Astrocyte of the cerebellum (primary cell): ENCODE measurements around the gene CTPS1.

Source experiments
- DNase-seq: peaks from one replicate; pipeline ENCODE4 v3.0.0-alpha.2; 2011; ENCODE audit warnings: low read depth
- H3K4me3 ChIP-seq: 2 replicates; pipeline ENCODE4 v1.5.1; 2011; ENCODE audit warnings: mild to moderate bottlenecking, low read depth, low read length, moderate library complexity
- in situ Hi-C: cut with HindIII; loops from 2 replicates; pipeline ENCODE4 v1.10.0; 2017; ENCODE audit warnings: low sequenced_read_pairs
- TF ChIP-seq, protein P1 (sequence below): IDR thresholded peaks from 2 replicates; pipeline ENCODE4 v1.5.1; 2012; ENCODE audit warnings: low read length, low read depth, moderate library complexity, mild to moderate bottlenecking; ENCODE audit errors: missing control alignments

CTPS1 gene

DNA sequence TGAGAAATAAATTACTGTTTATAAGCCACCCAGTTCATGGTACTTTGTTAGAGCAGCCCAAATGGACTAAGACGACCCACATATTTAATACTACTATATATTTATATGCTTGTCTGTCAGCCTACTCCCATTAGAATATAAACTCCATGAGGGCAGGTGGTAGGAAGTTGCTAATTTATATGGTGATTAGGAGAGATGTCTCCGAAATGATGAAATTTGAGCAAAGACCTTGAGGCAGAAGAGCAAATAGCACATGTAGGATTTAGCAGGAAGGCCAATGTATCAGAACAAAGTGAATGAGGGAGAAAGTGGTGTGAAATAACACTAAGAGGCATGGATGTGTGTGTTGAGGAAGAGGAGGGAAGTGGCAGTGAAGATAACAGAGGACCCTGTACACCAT, 52.7 kb downstream of the CTPS1 start:
- in situ Hi-C loops, result loop anchor here (10.0 kb wide), 1 partner anchor 63 kb away; no protein-coding TSS in a partner anchor
- DNase-seq, result no peak
- TF ChIP-seq, protein P1, sequence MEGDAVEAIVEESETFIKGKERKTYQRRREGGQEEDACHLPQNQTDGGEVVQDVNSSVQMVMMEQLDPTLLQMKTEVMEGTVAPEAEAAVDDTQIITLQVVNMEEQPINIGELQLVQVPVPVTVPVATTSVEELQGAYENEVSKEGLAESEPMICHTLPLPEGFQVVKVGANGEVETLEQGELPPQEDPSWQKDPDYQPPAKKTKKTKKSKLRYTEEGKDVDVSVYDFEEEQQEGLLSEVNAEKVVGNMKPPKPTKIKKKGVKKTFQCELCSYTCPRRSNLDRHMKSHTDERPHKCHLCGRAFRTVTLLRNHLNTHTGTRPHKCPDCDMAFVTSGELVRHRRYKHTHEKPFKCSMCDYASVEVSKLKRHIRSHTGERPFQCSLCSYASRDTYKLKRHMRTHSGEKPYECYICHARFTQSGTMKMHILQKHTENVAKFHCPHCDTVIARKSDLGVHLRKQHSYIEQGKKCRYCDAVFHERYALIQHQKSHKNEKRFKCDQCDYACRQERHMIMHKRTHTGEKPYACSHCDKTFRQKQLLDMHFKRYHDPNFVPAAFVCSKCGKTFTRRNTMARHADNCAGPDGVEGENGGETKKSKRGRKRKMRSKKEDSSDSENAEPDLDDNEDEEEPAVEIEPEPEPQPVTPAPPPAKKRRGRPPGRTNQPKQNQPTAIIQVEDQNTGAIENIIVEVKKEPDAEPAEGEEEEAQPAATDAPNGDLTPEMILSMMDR, result no peak
- H3K4me3 ChIP-seq, result no peak overlapping the region

- no peak overlapping the region for H3K4me3 ChIP-seq
- no peak for DNase-seq
- TF ChIP-seq, protein P1, result no peak
- in situ Hi-C loops, result loop anchor here (10.0 kb wide), 1 partner anchor 62 kb away; no protein-coding TSS in a partner anchor
These were observed 53.8 kb downstream of the CTPS1 start for GRCh38 chr1:41033272-41033671.

GRCh38 chr1:41037116-41037903, 57.8 kb downstream of the CTPS1 start:
- TF ChIP-seq, protein P1, result no peak
- in situ Hi-C loops, result loop anchor here (10.0 kb wide), 1 partner anchor 57 kb away; no protein-coding TSS in a partner anchor
- no peak overlapping the region for H3K4me3 ChIP-seq
- no peak for DNase-seq

DNA sequence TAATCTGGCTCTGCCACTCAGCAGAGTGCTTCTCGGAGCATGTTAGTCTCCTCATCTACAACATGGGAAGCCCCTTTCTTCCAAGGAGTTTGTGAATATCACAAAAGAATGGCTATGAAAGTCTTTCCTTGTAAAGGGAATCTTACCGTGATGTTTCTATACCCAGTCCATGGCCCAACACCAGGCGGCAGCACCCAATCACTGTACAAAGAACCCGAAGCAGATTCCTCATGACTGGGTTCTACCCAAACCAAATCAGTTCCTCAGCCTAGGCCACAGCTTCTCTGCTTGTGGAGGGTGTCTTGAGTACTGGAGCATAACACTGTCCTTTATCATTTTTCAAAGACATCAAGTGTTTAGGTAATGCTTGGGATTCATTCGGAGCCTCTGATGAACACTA, 58.6 kb downstream of the CTPS1 start:
- in situ Hi-C loops, result loop anchor here (10.0 kb wide), 1 partner anchor 57 kb away; no protein-coding TSS in a partner anchor
- no peak for DNase-seq
- TF ChIP-seq, protein P1, result peak; percentile 35
- no peak overlapping the region for H3K4me3 ChIP-seq

- in situ Hi-C loops, result no loop called here
- TF ChIP-seq, protein P1, result no peak
- DNase-seq, result no peak
- H3K4me3 ChIP-seq, result no peak overlapping the region
These were observed 62.2 kb downstream of the CTPS1 start for GRCh38 chr1:41041614-41042270.

DNA sequence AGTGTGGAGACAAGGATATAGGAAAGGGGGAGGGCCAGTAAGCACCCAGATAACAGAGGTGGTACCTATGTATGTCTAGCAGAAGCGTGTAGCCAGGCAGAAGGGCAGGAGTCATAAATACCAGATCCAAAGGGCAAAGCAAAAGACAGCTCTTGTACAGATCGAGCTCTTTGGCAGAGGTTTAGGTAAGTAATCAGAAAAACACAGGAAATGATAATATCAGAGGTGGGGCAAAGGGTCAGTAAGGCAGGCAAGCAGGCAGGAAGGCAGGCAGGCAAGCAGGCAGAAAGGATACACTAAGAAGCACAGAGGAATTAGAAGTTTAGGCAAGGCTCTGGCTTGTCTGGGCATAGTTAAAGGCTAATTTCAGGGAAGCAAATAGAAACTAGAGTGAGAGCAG, 64.7 kb downstream of the CTPS1 start:
- TF ChIP-seq, protein P1, result no peak
- no peak overlapping the region for H3K4me3 ChIP-seq
- no peak for DNase-seq
- in situ Hi-C loops, result no loop called here
